ENCODE data around the gene DYNLL1. TPM values are rescaled to one million over a fixed set of nuclear protein-coding genes. Genes with fewer than 3 reads are reported as not detected.

The DYNLL1 gene
- total RNA-seq, 1 experiment from 2014 or later: 618 TPM

DNA sequence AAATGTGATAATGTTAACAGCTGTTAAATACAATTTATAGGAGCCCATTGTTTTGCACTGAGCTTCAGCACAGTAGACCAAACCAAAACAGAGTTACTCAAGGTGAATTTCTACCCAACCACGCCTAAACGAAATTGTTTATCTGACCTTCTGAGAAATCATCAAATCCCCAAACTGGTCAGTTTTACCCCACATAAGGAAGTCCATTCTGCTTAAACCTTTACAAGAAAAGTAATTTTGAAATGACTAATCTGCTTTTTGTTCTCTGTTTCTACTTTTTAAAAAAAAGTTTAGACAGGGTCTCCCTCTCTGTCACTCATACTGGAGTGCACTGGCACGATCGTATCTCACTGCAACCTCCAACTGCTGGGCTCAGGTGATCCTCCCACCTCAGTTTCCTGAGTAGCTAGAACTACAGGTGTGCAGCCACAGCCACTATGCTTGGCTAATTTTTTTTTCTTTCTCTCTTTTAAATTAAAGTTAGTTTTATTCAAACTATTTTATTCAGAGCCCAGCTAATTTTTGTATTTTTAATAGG is 36.9 kb downstream of the DYNLL1 start:
- Histone ChIP-seq H4K5ac (ENCODE audit: insufficient read length, low read depth, low read length) (no peak overlapping the region), H3K27ac (ENCODE audit: insufficient read length, low read depth, low read length) (no peak overlapping the region), H3K79me1 (ENCODE audit: insufficient read depth, low read depth, low read length, poor library complexity, severe bottlenecking) (no peaks in the 10 kb centered on the region), H4K91ac (ENCODE audit: insufficient read length, low read depth, low read length) (no peak overlapping the region), H3K56ac (ENCODE audit: insufficient read length, low read depth, low read length) (no peak overlapping the region), H3K18ac (ENCODE audit: insufficient read length, low read depth, low read length) (no peak overlapping the region), H2BK20ac (ENCODE audit: low read depth, low read length, poor library complexity, severe bottlenecking) (no peak overlapping the region), H3K4me1 (ENCODE audit: insufficient read depth, low read length) (no peaks in the 10 kb centered on the region), H2AK5ac (ENCODE audit: insufficient read length, low read length) (no peak overlapping the region), H3T11ph (ENCODE audit: low read length) (no peak overlapping the region), H3K9ac (ENCODE audit: extremely low read depth, insufficient read length, low read length) (no peak overlapping the region), H2BK15ac (ENCODE audit: low read depth, low read length) (no peak overlapping the region), H2BK5ac (ENCODE audit: insufficient read length, low read length) (no peak overlapping the region), H2AFZ (ENCODE audit: low read length) (no peak overlapping the region), H3K27me3 (ENCODE audit: insufficient read depth, low read length) (no peaks in the 10 kb centered on the region), H4K8ac (replicated peaks; ENCODE audit: insufficient read length, low read depth, low read length) (no peak overlapping the region), H2BK120ac (ENCODE audit: low read depth, low read length, poor library complexity, severe bottlenecking) (no peak overlapping the region), H3K23me2 (ENCODE audit: insufficient read length, low read depth, low read length, poor library complexity, severe bottlenecking) (peaks cover 14% of the 10 kb centered on the region), H3K23ac (ENCODE audit: insufficient read length, low read depth, low read length) (no peak overlapping the region), H3K14ac (ENCODE audit: insufficient read depth, low read length) (no peak overlapping the region), H3K4me2 (ENCODE audit: insufficient read depth, insufficient read length, low read length) (no peak overlapping the region), H3K79me2 (ENCODE audit: insufficient read depth, low read length) (peaks cover 26% of the 10 kb centered on the region; the same call in 1 of the 2 replicates), H3K9me3 (ENCODE audit: control insufficient read depth, low read depth, low read length) (no peaks in the 10 kb centered on the region), H3K4ac (ENCODE audit: low read depth, low read length) (no peak overlapping the region), H4K20me1 (ENCODE audit: control insufficient read depth, insufficient read depth, insufficient read length) (no peaks in the 10 kb centered on the region), H2BK12ac (ENCODE audit: insufficient read length, low read depth, low read length) (no peak overlapping the region)
- Mint-ChIP-seq H3K27ac (no peak overlapping the region), H3K9me3 (no peaks in the 10 kb centered on the region), H3K36me3 (ENCODE audit: insufficient read depth in 1 of 3, low read depth in 3 of 3) (peaks cover 4 to 18% (median 5%) of the 10 kb centered on the region in 3 experiments; a peak in 6 of 7 replicates), H3K4me1 (peaks cover 23 to 35% of the 10 kb centered on the region in 2 experiments), H3K27me3 (ENCODE audit: low read depth) (no peaks in the 10 kb centered on the region), H3K4me3 (peak overlapping the region in 1 of 2 experiments; percentile 9; a peak in 1 of 5 replicates)
- TF ChIP-seq, protein P1, sequence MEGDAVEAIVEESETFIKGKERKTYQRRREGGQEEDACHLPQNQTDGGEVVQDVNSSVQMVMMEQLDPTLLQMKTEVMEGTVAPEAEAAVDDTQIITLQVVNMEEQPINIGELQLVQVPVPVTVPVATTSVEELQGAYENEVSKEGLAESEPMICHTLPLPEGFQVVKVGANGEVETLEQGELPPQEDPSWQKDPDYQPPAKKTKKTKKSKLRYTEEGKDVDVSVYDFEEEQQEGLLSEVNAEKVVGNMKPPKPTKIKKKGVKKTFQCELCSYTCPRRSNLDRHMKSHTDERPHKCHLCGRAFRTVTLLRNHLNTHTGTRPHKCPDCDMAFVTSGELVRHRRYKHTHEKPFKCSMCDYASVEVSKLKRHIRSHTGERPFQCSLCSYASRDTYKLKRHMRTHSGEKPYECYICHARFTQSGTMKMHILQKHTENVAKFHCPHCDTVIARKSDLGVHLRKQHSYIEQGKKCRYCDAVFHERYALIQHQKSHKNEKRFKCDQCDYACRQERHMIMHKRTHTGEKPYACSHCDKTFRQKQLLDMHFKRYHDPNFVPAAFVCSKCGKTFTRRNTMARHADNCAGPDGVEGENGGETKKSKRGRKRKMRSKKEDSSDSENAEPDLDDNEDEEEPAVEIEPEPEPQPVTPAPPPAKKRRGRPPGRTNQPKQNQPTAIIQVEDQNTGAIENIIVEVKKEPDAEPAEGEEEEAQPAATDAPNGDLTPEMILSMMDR (conservative IDR thresholded peaks at IDR 0.05): no peak
- WGBS (ENCODE audit: extremely low coverage, insufficient read length, low lambda C conversion rate): no CpG with 5 or more reads among the region's 4 CpGs
- no peak for DNase-seq
